SH-SY5Y (cell line): ENCODE measurements around the gene RABGAP1L.

Experiments used
- GATA2 ChIP-seq: IDR thresholded peaks from 2 replicates; pipeline ENCODE4 v1.6.1; 2011; ENCODE audit warnings: mild to moderate bottlenecking, low read depth, low read length
- GATA3 ChIP-seq: IDR thresholded peaks from 2 replicates; pipeline ENCODE4 v1.6.1; 2011; ENCODE audit warnings: low read depth, mild to moderate bottlenecking, low read length, moderate library complexity

DNA sequence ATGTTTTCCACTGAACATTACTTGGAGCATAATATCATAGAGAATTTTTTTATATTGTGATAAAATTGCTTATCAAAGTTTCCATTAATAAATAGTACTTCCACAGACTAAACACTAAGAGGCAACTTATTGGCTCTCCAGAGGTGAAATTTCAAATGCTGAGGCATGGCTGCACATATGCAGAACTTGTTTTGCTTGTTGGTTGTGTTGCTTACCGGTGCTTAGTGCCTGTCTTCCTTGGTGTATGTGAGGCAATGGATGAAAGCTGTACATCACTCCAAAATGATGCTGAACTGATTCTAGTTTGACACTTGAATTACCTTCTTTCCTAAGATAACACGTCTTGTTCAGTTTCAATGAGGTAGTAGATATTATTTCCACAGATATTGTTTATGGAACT, 258.6 kb downstream of the RABGAP1L start:
- no peak for TF ChIP-seq GATA2
- no peak for TF ChIP-seq GATA3
